ENCODE data around the gene TMEM72.

- TF ChIP-seq POLR2A (IDR thresholded peaks at IDR 0.05; ENCODE audit: low read depth, low read length) (no peak), POLR2AphosphoS5 (IDR thresholded peaks at IDR 0.05; ENCODE audit: low read depth, low read length) (no peak)
Measured at GRCh38 chr10:44932517-44933450, 21.6 kb downstream of the TMEM72 start.

Data from GM12892 (cell line).